GM12872 (cell line): ENCODE results near the gene SPO11.

Experiments
- CTCF ChIP-seq: IDR thresholded peaks from 3 replicates; pipeline ENCODE4 v1.5.1; 2011; ENCODE audit warnings: low read depth, mild to moderate bottlenecking, low read length, moderate library complexity; ENCODE audit not compliant: insufficient read depth

Gene SPO11

DNA sequence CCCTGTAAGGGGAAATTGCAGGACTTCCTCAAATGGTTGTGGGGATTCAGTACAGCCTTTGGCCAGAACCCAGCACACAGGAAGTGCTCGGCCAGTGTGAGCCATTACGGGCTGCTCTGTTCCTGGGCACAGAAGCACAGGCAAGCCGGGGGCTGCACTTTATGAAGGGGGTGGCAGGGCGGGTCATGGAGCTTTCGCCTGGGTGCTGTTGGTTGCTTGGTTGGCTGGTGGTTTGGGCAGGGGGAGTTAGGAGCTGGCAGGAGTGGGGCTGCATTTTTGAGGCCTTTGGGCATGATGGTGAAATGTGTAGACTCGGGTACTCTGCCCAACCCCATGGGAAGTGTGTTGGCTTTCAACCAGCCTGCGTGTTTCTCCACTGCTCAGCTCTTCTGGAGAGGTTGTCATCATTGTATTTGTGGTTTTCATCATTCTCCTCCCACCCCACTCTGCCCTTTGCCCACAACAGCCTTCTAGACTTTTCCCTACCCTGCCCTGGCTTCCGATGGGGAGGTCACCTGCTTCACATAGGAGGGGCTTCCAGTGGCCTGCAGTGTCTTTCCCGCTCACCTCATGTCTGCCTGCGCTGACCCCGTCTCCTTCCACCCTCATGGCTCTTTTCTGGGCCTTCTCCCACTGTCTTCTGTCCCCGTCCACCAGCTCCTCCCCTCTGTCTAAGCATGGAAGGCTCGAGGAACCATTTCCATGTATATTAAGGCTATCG lies 45.5 kb downstream of the SPO11 start:
- TF ChIP-seq CTCF, result no peak

DNA sequence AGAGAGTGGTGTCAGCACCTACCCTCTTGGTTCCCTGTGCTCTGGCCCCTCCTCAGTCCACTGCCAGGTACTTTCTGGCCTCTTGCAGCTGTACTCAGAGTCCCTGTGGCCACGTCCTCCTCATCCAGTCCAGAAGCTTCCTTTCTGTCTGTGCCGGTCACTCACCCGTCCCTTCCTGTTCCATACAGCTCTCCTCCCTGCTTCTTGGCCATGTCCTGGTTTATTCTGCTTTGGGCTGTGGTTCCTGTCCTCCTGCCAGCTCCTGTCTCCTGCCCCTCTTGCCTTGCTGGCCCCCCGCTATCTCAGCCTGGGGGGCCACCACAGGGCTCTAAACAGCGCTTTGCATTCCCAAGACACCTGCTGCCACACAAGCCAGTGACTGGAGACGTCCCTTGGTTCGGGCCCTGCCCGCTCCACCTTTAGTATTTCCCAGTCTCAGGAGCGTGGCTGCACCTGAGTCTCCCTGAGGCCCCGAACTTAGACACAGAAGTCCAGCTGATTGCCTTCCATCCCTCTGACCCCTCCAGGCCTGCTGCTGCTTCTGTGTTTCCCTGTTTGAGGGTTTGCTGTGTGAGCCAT lies 46.1 kb downstream of the SPO11 start:
- no peak for TF ChIP-seq CTCF

DNA sequence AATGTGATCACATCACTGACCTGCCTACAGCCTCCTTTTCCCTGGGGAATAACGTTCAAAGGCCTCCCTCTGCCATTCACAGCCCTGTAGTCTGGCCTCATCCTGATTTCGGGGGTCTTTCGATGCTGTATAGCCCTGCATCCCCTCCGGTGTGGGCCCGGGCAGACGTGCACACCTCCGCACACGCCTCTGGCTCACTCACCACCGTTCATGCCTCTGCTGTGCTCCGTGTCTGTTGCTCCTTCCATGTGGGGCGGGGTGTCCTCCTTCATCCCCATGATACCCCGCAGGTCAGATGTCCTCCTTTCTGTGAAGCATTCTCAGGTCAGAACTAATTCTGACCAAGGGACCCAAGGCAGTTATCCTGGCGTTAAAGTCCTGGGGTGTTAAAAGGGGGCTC lies 47.7 kb downstream of the SPO11 start:
- no peak for TF ChIP-seq CTCF

DNA sequence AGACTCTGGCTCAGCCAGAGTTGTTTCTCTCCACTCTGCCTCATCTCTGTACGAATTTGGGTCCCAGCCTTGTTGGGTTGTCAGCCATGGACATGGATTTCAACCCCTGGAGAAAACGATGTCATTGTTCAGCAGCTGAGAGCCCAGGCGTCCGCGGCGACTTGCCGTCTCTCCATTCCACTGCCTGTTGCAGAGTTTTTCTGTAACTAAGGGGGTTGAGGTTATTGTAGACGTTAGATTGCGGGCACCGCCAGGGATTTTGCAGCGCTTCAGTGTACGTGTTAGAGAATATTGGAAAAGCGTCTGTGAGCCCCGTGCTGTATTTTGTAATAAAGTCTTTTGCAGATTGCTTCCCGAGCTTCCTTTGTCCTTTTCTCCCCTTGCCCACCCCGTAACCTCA lies 48.5 kb downstream of the SPO11 start:
- no peak for TF ChIP-seq CTCF

DNA sequence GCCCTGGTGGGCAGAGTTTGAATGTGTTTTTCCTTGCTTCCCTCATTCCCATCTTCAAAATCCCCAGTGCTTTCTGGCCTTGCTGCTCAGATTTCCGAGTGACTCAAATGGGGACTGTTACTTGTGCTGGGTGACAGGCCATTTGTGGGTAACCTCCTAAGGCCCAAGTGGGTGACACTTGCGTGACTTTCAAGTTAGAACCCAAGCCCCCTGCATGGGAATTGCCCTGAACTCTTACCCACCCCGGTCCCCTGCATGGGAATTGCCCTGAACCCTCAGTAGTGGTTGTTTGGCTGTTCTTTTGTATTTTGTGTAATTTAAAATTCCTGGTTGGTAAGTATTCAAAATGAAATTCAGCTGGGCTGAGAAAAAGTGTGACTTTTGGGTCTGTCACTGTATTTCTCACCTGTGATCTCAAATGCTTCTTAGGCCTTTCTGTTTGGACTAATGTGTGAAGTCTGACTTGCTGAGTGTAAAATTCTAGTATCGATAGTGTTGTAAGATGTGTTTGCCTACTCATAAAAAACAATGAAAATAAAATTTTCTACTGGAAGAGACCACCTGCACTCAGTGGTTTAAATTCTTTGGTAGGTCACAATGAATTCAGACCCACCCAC lies 49.2 kb downstream of the SPO11 start:
- TF ChIP-seq CTCF, result no peak

DNA sequence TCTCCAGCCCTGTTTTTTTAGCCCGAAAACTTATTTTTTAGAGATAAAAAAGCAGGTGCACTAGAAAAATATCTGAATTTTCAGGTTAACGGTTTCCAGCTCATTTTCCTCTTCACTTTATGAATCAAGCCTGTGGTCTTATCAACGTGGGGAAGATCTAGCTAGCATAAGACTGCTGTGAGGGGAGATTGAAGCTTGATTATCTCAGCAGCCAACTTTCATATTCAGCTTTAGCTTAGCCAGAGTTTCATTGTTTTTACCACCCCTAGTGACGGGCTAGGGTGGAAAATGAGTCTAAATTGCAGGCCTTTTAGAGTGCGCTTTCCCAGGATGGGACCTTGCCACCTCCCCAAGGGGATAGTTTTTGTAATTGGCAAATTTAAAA lies 49.7 kb downstream of the SPO11 start:
- TF ChIP-seq CTCF, result no peak

GRCh38 chr20:57380081-57380750 lies 50.6 kb downstream of the SPO11 start:
- TF ChIP-seq CTCF, result no peak
